Activated CD4-positive, alpha-beta T cell treated with anti-CD3 and anti-CD28 coated beads, Interleukin-2, amount 50 U/mL, for 1 hour (primary cell): Measurements from ENCODE around the gene KCNA3.

Experiments
- DNase-seq: peaks from one replicate; pipeline ENCODE4 v3.0.0-alpha.2; 2020

Gene KCNA3

GRCh38 chr1:110636149-110636935 lies 38.4 kb downstream of the KCNA3 start:
- DNase-seq = no peak

GRCh38 chr1:110635434-110635833 lies 39.3 kb downstream of the KCNA3 start:
- DNase-seq = no peak

GRCh38 chr1:110634455-110635311 lies 40.1 kb downstream of the KCNA3 start:
- DNase-seq = peak; percentile 62

GRCh38 chr1:110634086-110634454 lies 40.7 kb downstream of the KCNA3 start:
- no peak for DNase-seq

GRCh38 chr1:110633646-110634030 lies 41.1 kb downstream of the KCNA3 start:
- DNase-seq = no peak

- no peak for DNase-seq
Observed at GRCh38 chr1:110631836-110632620, 42.7 kb downstream of the KCNA3 start.

- peak; percentile 84 for DNase-seq
Observed at GRCh38 chr1:110630839-110631663, 43.7 kb downstream of the KCNA3 start.

- DNase-seq = no peak
Observed at GRCh38 chr1:110628323-110629105, 46.2 kb downstream of the KCNA3 start.

- DNase-seq = no peak
Observed at GRCh38 chr1:110627764-110628163, 47.0 kb downstream of the KCNA3 start.

GRCh38 chr1:110626889-110627288 lies 47.9 kb downstream of the KCNA3 start:
- no peak for DNase-seq
